Stimulated activated CD8-positive, alpha-beta memory T cell treated with anti-CD3 and anti-CD28 coated beads, Interleukin-4, amount 100 ng/mL, for 48 hours (primary cell): Measurements from ENCODE around the gene PTPRZ1.

Experiments
- DNase-seq: peaks from one replicate; pipeline ENCODE4 v3.0.0-alpha.2; 2020

Gene PTPRZ1

DNA sequence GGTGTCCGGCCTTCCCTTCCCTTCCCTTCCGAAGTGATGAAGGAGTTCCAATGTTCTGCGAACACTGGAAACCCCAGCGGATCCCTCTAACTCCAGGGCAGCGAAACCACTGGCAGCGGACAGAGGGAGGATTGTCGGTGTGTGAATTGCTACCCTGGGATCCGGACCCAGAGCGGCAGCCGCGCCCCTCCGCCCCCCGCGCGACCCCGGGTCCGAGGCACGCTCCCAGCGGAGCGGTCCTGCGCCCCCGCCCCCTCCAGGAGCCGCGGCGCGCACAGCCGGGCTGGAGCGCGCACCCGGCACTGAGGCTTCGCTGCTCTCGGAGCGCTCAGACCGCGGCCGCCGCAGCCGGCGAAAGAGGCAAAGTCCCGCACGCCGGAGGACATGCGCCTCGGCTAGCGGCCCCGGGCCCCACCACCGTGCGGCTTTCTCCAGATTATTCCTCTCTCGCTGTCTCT is at the start of gene PTPRZ1:
PTPRZ1 (plus strand) TSS at position 331 of the 458 bp plus-strand sequence. CDS start 339 bp downstream, outside the sequence.
- DNase-seq = peak; percentile 20

DNA sequence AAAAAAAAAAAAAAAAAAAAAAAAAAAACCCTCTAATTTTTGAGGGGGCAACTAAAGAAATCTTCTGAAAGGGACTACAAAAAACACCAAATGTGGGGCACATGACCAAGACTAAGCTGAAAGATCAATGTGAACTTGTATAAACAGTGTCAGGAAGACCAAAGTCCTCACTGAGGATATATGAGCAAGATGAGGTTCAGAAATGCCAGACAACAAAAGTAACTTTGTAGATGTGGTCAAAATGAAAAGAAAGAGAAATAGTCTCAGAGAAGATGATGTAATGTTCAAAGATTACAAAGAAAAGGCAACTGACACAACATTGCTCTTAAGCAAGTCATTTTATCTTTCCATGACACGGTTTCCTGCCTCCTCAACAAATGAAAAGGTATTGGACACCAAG is 48.7 kb upstream of the PTPRZ1 start:
- no peak for DNase-seq

DNA sequence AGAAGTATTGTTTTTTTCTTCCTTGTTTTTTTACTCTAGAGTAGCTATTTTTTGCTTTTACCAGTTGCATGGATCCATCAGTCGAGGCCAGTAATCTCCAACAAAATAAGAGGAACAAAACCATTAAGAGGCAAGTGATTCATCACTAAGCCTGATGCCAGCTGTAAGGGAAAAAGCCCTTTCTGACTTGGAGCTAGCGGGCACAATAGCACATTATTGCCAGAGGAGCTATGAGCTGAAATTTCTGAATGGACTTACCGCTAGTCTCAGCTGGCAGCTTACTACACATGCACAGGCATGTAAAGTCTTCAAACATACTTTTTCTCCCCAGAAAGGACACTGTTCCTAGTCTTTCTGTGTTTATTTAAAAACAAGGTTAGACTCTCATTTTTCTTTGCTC is 41.6 kb upstream of the PTPRZ1 start:
- DNase-seq = no peak

DNA sequence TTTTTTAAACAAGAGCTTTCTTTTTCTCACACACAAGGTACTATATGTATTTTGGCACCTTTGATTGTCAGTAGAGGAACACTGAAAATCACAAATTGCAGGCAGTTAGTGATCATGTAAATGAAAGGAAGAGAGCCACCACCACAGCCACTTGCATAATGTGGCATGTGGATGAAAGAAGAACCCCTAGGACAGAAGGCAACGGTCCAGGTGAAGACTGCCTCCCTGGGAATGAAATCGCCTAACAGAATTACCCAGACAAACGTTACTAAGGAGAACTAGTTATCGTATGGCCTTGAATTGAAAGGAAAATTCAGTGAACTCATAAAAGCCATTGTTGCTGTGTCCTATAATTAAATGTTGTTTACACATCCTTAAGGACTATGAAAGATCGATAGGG is 41.2 kb upstream of the PTPRZ1 start:
- no peak for DNase-seq

DNA sequence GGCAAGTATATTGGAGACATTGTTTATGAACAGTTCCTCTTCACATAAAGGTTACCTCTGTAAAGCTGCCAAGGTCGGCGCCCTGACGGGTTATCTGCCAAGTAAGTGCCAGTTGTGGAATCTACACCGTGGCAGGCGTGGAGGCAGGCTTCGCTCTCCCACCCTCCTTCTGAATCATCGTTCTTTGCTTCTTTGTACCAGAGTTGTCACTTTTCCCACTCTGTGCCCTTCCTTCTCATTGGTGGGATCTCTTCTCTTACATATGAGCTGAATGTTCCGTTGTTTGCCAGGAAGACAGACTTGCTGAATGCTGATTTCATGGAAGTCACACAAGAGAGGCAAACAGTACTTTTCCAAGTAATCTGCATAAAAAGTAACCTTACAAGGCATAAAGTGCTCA is 40.6 kb upstream of the PTPRZ1 start:
- no peak for DNase-seq

DNA sequence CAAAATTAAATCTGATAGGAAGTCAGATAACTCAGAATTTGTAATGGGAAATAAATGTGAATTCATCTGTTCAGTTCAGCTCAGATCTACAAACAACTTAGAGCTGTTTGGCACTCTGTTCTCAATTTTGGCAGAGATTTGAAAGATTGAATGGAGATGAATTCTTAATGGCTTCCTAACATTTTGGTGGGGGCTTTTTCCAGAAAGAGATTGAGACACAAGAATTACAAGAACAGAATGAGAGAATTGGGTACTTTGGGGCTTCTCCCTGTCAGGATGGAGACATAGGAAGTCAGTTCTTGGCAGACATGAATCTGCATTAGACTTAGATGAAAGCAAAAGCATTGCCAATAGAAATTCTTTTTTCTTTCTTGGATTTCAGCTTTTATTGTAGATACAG is 39.0 kb upstream of the PTPRZ1 start:
- DNase-seq = no peak

DNA sequence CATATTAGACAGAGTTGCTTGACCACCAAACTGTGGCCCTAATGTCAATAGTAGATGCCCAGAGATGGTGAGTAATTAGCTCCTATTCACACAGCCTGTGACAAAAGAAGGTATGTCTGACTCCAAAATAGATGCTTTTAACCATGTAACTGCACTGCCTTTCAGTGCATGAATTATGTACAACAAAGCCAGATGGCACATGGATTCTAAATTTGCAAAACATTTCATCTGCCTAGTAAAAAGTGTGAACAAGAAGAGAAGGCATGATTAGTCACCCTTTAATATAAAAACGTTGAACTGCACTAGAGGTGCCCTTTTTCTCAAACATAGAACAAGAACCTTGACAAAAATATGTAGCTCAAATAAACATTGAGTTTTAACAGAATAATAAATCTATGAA is 35.5 kb upstream of the PTPRZ1 start:
- no peak for DNase-seq

DNA sequence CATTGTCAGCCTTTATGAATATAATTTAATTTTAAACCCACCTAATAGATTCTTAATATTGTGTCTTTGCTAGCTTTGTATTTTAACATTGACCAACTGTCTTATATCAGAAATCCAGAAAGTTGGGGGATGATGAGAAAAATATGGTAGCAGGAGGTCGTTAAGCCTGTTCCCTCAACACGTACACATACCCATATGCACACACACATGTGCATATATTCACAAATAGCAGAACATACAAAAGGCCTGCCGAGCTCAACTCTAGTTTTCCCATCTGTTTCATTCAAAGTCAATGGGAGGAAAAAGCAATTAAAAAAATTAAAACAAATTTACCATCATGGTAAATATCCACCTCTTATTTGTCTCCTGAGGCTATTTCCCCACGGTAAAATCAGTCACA is 25.9 kb upstream of the PTPRZ1 start:
- DNase-seq = no peak

DNA sequence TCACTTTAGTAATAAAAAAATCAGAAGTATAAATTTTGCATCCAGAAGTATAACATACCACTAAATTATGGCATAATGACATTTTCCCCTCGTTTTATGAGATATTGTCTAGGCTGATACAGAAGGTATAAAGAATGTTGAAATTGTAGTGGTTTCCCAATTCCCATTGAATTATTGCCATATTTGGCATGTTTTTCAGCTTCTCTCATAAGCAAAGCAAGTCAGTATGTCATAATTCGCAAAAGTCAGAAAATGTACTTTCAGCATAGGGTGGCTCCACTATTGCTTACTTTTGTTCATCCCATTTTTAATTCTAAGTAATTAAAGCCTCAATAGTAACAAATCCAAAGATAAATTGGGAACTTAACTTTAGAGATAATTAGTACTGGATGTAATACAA is 19.7 kb upstream of the PTPRZ1 start:
- DNase-seq = no peak

DNA sequence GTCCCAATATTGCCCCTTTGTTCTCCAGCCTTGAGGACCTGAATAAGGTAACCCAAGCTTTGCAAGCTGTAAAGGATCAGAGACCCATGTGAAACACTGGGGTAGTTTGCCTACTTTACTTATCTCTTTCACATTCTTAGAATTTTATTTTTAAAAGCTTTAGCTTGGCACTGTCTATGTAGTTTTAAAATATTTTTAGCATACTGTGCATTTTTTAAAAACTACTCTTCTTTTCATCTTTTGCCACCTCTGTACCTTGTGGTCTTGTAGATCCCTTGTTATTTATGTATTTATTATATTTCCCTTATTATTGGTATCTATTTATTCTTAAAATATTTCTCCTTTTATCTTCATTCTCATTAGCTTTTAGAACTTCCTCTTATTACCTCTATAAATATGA is 12.0 kb upstream of the PTPRZ1 start:
- no peak for DNase-seq

DNA sequence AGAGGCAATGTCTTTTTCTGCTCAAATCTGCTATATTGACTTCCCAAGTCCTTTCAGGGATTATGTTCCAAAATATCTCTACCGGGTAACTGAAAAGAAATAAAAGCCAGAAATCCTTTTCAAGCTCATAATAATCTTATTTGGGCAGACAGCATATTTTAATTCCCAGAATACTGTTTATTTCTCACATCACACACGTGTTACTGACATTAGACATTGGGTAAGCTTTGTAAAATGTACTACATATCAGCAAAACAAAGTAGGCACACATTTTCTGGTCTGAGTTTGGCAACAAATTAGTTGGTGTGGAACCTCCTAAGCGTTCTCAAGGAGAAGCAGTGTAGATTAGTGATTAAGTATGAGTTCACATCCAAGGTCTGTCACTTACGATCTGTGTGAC is 10.4 kb upstream of the PTPRZ1 start:
- no peak for DNase-seq

DNA sequence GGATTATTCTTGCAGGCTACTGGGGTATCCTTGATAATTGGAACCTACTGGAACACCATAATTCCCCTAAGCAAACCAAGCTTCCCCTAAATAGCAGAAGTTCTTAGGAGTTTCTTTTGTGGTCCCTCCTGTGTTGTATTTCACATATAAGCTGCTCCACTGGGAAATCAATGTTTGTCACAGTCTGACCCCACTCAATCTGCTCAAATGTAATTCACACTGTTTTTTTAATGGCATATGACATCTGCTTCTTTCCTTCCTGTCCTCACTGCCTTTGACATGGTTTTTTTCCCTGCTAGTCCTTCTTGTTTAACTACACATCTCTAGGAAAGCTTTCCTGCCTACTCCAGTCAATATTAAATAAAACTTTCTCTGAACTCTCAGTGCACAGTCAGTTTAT is 1.8 kb upstream of the PTPRZ1 start:
- no peak for DNase-seq

DNA sequence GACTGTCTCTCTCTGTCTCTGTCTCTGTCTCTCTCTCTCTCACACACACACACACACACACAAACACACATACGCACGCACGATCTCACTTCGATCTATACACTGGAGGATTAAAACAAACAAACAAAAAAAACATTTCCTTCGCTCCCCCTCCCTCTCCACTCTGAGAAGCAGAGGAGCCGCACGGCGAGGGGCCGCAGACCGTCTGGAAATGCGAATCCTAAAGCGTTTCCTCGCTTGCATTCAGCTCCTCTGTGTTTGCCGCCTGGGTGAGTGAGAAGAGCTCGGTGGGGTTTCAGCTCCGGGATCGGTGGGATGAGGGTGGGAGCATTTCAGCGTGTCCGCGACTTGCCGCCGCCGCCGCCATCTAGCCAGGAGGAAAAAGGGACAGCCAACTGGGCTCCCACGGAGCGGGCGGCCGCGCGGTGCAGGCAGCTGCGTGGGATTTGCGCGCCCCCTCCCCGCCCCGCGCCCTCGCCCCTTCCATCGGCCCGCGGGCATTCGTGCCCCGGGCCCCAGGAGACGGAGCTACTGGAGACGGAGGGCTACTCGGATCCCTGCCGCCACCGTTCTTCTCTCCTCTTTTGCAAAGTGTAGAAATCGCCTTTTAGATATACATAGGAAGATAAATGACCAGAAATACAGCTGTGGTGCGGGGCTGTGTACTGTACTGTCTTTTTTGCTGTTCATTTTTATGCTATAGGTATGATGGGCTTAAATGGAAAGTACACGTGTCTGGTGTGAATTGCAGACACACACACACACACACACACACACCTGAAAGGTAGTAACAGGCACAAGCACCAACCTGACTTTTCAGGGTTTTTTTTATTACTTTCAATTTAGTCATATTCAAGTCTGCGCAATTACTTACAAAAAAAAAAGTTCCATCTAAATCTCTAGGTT is 581 bp downstream of the PTPRZ1 start:
- no peak for DNase-seq

DNA sequence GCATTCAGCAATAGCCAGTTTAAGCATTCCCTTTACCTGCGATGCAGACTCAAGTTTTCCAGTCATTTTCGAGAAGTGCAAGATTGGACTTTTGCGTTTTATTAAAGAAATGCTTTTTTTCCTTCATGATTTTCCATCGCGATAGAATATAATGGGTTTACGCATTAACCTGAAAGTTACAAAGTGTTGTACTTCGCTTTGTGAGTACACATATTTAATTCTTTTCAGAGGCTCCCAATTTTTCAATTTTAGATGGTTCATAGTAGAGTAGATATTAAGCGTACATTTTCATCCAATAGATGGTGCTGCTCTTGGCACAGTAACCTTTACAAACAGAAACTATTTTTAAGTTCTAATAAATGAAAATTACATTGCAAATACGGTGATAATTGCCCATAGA is 1.3 kb downstream of the PTPRZ1 start:
- no peak for DNase-seq

DNA sequence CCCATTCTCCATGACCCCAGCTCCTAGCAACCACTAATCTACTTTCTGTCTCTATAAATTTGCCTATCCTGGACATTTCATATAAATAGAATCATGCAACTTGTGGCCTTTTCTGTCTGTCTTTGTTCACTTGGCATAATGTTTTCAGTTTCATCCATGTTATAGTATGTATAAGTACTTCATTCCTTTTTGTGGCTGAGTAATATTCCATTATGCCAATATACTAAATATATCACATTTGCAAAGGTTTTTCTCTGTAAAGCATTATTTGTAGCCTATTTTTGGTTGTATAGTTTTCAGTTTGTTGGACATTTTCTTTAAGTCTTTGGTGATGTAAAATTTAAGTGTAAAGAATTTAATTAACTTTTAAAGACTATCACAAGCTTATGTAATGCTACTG is 2.2 kb downstream of the PTPRZ1 start:
- no peak for DNase-seq

DNA sequence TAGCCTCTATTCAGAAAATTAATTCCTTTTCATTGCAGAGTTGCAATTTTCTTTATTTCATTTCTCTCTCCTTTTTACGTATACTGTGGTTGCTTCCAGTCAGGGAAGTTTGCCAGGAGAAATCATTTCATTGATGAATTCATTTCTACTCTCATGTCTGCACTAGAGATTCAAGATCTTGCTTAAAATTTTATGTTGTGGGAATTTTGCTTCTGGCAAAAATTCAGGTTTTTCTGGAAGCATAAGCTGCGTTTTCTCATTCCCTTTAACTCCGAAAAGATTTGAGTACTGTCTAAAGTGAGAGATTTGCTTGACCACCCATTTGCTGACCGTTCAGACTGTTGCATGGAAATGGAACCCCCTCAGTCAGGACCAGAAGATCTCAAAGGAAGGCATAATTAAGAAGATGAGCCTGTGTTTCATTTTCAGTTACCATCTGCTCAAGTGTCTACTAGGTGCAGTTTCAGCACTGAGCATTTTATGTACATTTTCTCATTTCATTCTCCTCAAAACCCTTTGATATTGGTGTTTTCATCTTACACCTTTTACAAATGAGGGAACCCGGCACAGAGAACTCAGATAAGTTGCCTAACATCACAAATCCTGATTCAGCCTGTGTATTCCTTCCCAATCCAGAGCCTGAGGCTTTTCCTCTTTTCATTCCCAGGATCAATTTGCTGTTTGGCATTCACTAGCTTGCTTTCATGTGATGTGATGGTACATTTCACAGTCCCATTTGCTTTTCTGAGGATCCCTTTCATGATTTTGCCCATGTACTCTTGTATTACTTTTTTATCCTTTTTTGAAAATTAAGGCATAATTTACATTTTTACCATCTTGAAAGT is 3.9 kb downstream of the PTPRZ1 start:
- no peak for DNase-seq

DNA sequence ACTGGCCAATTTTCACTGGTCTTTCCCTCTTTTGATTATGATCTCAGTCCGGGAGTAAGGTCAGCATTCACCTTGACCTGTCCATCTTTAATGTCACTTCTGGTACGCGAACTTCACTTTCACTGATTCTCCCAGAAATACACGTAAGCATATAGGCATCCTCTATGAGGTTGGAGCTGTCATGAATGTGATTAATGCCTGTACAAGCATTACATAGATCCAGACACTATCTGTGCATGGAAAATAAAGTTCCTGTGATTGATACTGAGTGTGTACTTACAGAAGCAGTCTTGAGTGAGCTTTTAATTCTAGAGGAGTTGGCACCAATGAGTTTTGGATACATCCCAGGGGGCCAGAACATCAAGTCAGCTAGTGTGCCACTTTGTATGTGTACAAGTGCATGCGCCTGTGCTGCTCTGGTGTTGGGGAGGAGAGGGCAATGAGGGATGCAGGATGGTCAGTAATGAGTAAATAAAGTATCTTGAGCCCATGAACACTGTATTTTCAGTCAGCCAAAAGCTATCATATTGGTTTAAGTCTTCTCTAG is 6.0 kb downstream of the PTPRZ1 start:
- no peak for DNase-seq

DNA sequence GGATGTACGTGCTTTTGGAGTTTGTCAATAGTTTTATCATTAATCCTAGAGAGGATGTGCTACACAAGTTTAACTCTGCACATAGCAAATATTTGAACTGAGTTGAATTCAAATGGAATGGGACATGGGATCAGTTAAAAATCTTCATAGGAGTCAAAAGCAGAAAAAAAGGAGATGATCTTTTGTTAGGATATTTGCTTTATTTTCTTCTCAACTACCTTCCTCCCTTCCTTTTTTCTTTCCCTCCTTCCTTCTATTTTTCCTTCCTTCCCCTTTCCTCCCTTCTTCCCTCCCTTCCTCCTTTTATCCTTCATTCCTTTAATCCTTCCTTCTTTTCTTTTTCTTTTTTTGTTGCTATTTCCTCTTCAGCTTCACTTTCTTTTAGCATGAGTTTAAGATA is 6.6 kb downstream of the PTPRZ1 start:
- DNase-seq = no peak

DNA sequence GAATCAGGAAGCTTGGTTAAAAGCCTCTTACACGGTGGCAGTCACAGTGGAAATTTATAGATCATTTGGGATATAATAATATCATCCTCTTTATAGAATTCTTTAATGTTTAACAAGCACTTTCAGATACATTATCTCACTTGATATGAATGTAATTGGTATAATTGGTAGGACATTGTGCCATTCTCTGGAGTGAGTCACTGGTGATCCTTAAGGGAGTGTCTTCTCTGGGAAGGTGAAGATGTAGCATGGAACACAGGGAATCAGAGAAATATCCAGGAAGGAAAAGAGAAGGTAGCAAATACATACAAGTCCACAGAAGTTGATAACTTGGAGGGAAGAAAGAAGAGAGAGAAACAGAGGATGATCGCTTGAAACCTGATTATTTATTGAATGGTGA is 9.8 kb downstream of the PTPRZ1 start:
- no peak for DNase-seq

DNA sequence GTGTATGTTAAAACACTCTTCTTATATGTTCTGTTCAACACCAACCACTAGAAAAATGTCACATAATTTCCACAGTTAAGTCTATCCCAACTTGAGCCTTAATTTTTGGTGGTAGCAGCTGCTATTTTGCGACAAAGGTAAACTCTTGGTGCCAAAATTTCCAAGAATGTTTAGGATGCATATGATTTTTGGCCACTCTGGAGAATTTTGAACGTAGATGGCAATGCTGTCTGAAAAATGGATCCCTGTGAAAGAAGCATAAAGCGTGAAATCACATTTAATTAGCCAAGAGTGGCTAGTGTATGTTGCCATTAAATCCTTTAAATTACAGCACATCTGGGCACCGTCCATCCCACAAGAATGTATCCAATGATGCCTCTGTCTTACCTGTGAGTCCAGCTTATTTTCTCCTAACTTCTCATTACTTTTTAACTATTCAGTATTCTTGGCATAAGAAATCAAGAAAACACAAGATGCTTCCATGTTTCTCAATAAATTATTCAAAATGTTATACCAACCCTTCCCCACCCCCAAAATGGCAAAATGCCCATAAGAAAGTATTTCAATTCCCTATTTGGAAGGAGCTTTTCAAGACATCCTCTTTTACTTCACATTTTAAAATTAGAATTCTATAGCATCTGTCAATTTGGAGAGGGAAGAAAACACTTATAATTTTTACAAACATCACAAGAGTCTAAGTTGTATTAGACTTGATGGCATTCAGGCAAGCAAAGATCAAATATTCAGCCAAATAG is 12.4 kb downstream of the PTPRZ1 start:
- DNase-seq = no peak

DNA sequence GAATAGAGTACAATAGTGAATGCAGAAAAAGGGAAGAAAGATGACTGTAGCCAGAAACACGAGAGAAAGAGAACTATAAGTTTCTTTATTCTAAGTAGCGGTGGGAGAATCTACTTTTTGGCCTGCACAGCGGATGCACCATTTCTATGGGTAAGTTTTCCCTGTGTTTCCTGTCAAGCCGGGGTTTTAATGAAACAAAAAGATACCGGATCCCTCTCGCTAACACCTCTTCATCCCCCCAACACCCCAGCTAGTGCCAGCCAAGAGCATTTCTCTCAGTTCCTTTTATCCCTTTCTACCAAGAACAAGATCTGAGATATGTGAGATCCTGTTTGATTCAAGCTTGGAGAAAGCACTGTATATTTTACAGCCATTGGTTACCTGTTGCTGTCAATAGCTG is 14.7 kb downstream of the PTPRZ1 start:
- DNase-seq = no peak

DNA sequence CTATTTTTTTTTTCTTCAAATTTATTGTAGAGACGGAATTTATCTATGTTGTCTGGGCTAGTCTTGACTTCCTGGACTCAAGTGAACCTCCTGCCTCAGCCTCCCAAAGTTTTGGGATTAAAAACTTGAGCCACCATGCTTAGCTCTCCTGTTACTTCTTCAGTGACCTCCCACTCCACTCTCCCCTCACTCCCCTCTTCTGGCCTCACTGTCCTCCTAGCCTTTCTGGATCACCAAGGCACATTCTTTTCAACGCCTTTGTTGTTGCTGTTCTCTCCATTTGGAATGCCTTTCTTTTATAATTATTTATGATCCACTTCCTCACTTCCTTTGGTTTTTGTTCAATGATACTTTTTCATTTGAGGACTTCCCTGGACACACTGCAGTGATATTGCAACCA is 17.9 kb downstream of the PTPRZ1 start:
- DNase-seq = no peak

DNA sequence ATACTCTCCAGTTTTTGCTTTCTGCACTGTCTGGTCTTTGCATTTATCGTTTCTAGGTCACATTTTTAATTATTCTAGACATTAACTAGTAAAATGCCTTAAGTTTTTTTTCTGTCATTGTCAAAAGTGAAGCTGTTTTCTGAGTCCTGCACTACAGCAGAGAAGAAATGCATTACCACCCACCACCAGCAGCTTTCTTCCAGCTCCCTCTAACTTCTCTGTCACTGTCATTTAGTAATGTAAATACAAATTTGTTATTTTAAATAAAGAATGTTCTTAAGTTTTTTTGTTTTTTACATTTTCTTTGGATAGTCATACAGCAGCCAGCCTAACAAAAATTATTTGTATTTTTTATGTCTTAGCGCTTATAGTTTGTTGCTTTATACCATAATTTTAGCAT is 18.8 kb downstream of the PTPRZ1 start:
- DNase-seq = no peak
